Activated CD4-positive, alpha-beta memory T cell treated with anti-CD3 and anti-CD28 coated beads, Interleukin-2, amount 10 ng/mL, durations not matched to agents 7 days and 5 days (primary cell): Measurements from ENCODE around the gene SLC6A8. TPM values are rescaled to one million over a fixed set of nuclear protein-coding genes. Genes with fewer than 3 reads are reported as not detected.
"Not testable (repeated sequence)": the region's sequence is repeated elsewhere in the genome, so short reads cannot be mapped to it uniquely, and the experiment has no call there.

Experiments used
- CTCF ChIA-PET: fragments of 350-600 bp; sonication (Branson Sonifier 250); formaldehyde crosslinking; loops from one replicate; lab custom pipeline; 2021; ENCODE audit warnings: antibody characterized with exemption, inconsistent platforms; lab: Charles Lee
- POLR2A ChIA-PET: fragments of 350-600 bp; sonication (Branson Sonifier 250); formaldehyde crosslinking; loops from one replicate; lab custom pipeline; 2021; ENCODE audit warnings: antibody characterized with exemption; lab: Charles Lee
- DNase-seq: peaks from one replicate; pipeline ENCODE4 v3.0.0-alpha.2; 2020
- H3K27ac Mint-ChIP-seq: one replicate; pipeline ENCODE4 v1.8.0; 2021; ENCODE audit warnings: mild to moderate bottlenecking, mixed read lengths
- H3K27me3 Mint-ChIP-seq: one replicate; pipeline ENCODE4 v1.8.0; 2021; ENCODE audit warnings: mixed read lengths
- H3K36me3 Mint-ChIP-seq: one replicate; pipeline ENCODE4 v1.8.0; 2021; ENCODE audit warnings: low read depth, mixed read lengths
- H3K4me1 Mint-ChIP-seq: one replicate; pipeline ENCODE4 v1.8.0; 2021; ENCODE audit warnings: mixed read lengths
- H3K4me3 Mint-ChIP-seq: one replicate; pipeline ENCODE4 v1.8.0; 2021; ENCODE audit warnings: mild to moderate bottlenecking, mixed read lengths
- H3K9me3 Mint-ChIP-seq: one replicate; pipeline ENCODE4 v1.8.0; 2021; ENCODE audit warnings: mixed read lengths
- total RNA-seq, 2 experiments: library from RNA; stranded (reverse); gene quantifications; one replicate each; pipeline ENCODE4 v1.2.3, GENCODE V29; 2021

The SLC6A8 gene
- total RNA-seq, 2 experiments from 2014 or later, result 2.9 to 3.0 TPM

DNA sequence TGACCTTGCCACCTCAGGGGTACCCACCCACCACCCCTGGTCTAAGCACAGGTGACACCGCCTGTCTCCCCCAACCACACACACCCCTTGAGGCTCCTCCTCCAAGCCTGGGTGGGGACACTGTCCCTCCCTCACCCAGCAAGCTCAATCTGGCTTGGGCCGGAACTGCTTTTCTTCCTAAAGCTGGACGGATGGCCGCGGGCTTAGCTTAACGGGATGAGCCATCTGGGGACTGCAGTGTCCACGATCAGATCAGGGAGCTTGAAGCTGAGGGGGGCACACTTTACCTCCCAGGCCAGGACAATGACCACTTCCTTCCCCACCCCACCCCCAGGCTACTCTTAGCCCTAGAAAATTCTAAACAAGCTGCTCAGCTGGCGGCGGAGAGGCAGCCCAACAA is 1.0 kb upstream of the SLC6A8 start:
- no peak for DNase-seq
- no peaks in the 10 kb centered on the region for H3K36me3 Mint-ChIP-seq
- H3K9me3 Mint-ChIP-seq, result no peaks in the 10 kb centered on the region
- no peak overlapping the region for H3K27ac Mint-ChIP-seq
- POLR2A ChIA-PET, result no interaction called here
- H3K4me1 Mint-ChIP-seq, result no peaks in the 10 kb centered on the region
- H3K4me3 Mint-ChIP-seq, result no peak overlapping the region
- peaks cover 9% of the 10 kb centered on the region for H3K27me3 Mint-ChIP-seq
- CTCF ChIA-PET, result interaction anchor here (1.0 kb wide), 1 partner anchor 18 kb away, joined by 4 read pairs; no protein-coding TSS in a partner anchor

DNA sequence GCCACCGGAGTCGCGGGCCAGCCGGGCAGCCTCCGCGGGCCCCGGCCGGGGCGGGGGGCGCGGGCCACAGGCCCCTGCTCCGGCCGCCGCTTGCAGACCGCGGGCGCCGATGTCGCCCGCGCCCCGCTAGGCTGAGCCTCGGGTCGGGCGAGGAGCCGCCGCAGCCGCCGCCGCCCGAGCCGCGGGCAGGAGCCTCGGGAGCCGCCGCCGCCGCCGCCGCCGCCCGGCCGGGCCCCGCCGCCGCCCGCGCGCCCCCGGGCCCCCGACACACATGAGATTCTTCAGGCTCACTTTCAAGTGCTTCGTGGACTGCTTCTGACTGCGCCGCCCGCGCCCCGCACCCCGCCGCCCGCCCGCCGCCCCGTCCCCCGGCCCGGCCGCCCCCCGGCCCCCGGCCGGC is 345 bp downstream of the SLC6A8 start:
- no peak for DNase-seq

GRCh38 chrX:153688506-153688905 is 780 bp downstream of the SLC6A8 start:
- CTCF ChIA-PET, result no interaction called here
- Mint-ChIP-seq H3K4me3 (no peak overlapping the region), H3K27ac (no peak overlapping the region), H3K9me3 (no peaks in the 10 kb centered on the region), H3K4me1 (no peaks in the 10 kb centered on the region), H3K36me3 (no peaks in the 10 kb centered on the region), H3K27me3 (peaks cover 9% of the 10 kb centered on the region)
- POLR2A ChIA-PET, result no interaction called here
- DNase-seq, result no peak

More for the DNA sequence above, 345 bp downstream of the SLC6A8 start:
- POLR2A ChIA-PET, result no interaction called here
- Mint-ChIP-seq H3K4me1 (no peaks in the 10 kb centered on the region), H3K4me3 (no peak overlapping the region), H3K27ac (no peak overlapping the region), H3K9me3 (no peaks in the 10 kb centered on the region), H3K36me3 (no peaks in the 10 kb centered on the region), H3K27me3 (peaks cover 9% of the 10 kb centered on the region)
- CTCF ChIA-PET, result no interaction called here

DNA sequence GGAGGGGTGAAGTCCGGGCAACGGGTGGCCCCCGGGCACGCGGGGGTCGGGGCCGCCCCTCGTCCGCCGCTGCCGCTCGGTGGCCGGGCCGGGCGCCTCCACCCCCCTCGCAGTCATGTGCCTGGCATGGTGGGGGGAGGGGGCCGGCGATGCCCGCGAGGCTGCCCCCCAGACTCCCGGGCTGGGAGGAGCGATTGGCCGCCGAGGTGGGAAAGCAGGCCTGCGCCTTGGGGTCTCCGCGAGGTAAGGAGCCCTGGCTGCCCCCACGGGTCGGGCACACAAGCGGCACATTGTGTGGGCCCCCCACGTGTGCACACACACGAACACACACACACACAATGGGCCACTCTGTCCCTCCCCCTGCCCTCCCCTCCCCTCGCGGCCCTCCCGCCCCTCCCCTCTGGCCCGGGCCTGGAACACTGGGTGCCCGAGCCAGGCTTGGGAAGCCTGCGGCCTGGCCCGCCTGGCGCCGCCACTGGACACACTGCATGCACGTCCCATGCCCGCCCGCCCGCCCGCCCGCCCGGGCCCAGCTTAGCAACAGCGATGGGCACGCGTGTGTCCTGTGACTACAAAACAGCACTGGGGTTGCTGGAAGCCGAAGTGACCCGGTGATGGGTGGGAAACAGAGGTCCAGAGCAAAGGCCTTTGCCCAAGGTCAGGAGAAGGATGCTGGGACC is 1.3 kb downstream of the SLC6A8 start:
- ChIA-PET CTCF (no interaction called here), POLR2A (no interaction called here)
- Mint-ChIP-seq H3K4me1 (no peaks in the 10 kb centered on the region), H3K9me3 (no peaks in the 10 kb centered on the region), H3K36me3 (no peaks in the 10 kb centered on the region), H3K4me3 (no peak overlapping the region), H3K27ac (no peak overlapping the region), H3K27me3 (peaks cover 6% of the 10 kb centered on the region)
- DNase-seq, result no peak

GRCh38 chrX:153689654-153690465 is 2.1 kb downstream of the SLC6A8 start:
- Mint-ChIP-seq H3K9me3 (no peaks in the 10 kb centered on the region), H3K36me3 (no peaks in the 10 kb centered on the region), H3K4me3 (no peak overlapping the region), H3K27ac (no peak overlapping the region), H3K4me1 (no peaks in the 10 kb centered on the region), H3K27me3 (peaks cover 6% of the 10 kb centered on the region)
- POLR2A ChIA-PET, result no interaction called here
- CTCF ChIA-PET, result no interaction called here
- DNase-seq, result no peak

DNA sequence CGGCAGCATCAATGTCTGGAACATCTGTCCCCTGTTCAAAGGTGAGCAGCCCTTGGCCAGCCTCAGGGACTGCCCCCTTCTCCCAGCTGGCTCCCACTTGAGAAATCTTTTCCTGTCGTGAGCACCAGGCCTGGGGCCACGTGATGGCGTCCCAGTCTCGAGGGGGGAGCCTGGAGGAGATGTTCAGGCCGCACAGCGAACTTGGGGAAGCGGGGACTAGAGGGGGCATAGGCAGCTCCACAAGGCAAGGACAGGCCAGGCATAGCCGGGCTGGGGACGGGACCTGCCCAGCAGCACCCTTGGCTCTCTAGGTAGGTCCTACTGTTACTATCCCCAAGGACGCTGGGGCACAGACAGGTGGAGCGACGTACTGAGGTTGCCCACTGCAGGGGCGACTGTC is 2.7 kb downstream of the SLC6A8 start:
- POLR2A ChIA-PET, result no interaction called here
- H3K4me1 Mint-ChIP-seq, result no peaks in the 10 kb centered on the region
- H3K27me3 Mint-ChIP-seq, result peaks cover 6% of the 10 kb centered on the region
- H3K36me3 Mint-ChIP-seq, result no peaks in the 10 kb centered on the region
- H3K9me3 Mint-ChIP-seq, result no peaks in the 10 kb centered on the region
- CTCF ChIA-PET, result no interaction called here
- no peak for DNase-seq
- no peak overlapping the region for H3K27ac Mint-ChIP-seq
- no peak overlapping the region for H3K4me3 Mint-ChIP-seq

GRCh38 chrX:153691032-153691827 is 3.5 kb downstream of the SLC6A8 start:
- H3K27me3 Mint-ChIP-seq, H3K4me1 Mint-ChIP-seq, CTCF ChIA-PET, H3K4me3 Mint-ChIP-seq, H3K9me3 Mint-ChIP-seq, POLR2A ChIA-PET, H3K27ac Mint-ChIP-seq, DNase-seq, H3K36me3 Mint-ChIP-seq: not testable (repeated sequence)

GRCh38 chrX:153692003-153692402 is 4.3 kb downstream of the SLC6A8 start:
- H3K4me3 Mint-ChIP-seq, result no peak overlapping the region
- POLR2A ChIA-PET, result no interaction called here
- H3K4me1 Mint-ChIP-seq, result no peaks in the 10 kb centered on the region
- no peak for DNase-seq
- peaks cover 2% of the 10 kb centered on the region for H3K36me3 Mint-ChIP-seq
- H3K27ac Mint-ChIP-seq, result no peak overlapping the region
- no peaks in the 10 kb centered on the region for H3K9me3 Mint-ChIP-seq
- H3K27me3 Mint-ChIP-seq, result no peaks in the 10 kb centered on the region
- CTCF ChIA-PET, result no interaction called here

- CTCF ChIA-PET, result no interaction called here
- Mint-ChIP-seq H3K9me3 (no peaks in the 10 kb centered on the region), H3K27me3 (no peaks in the 10 kb centered on the region), H3K4me1 (no peaks in the 10 kb centered on the region), H3K36me3 (peaks cover 9% of the 10 kb centered on the region), H3K27ac (no peak overlapping the region), H3K4me3 (no peak overlapping the region)
- POLR2A ChIA-PET, result no interaction called here
- DNase-seq, result no peak
Observed at GRCh38 chrX:153692611-153693156, 5.0 kb downstream of the SLC6A8 start.

DNA sequence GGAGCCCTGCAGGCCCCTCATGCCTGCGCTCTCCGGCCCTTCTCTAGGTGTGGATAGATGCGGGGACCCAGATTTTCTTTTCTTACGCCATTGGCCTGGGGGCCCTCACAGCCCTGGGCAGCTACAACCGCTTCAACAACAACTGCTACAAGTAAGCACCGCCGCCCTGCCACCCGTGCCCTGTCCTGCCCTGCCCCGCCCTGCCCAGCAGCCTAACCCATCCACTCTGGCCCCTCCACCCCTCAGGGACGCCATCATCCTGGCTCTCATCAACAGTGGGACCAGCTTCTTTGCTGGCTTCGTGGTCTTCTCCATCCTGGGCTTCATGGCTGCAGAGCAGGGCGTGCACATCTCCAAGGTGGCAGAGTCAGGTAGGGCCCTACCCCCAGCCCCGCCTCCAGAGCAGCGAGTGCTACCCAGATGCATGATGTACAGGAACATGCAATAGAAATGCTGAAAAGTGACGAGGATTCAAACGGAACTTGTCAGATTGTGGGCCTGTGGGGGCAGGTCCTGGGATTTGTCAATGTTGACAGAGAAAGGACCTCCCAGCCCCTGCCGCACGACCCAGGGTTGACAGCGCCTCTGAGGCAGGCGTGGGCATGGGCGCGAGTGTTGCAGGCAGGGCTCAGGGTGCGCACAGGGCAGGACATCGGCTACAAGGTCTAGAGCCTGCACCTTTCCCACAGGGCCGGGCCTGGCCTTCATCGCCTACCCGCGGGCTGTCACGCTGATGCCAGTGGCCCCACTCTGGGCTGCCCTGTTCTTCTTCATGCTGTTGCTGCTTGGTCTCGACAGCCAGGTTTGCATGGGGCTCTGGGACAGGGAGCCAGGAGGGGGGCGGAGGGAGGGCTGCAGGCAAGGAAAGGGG is 5.7 kb downstream of the SLC6A8 start:
- Mint-ChIP-seq H3K4me1 (no peaks in the 10 kb centered on the region), H3K27me3 (no peaks in the 10 kb centered on the region), H3K36me3 (peaks cover 10% of the 10 kb centered on the region), H3K9me3 (no peaks in the 10 kb centered on the region), H3K27ac (no peak overlapping the region), H3K4me3 (no peak overlapping the region)
- POLR2A ChIA-PET, result no interaction called here
- CTCF ChIA-PET, result no interaction called here
- DNase-seq, result no peak

GRCh38 chrX:153694256-153694655 is 6.5 kb downstream of the SLC6A8 start:
- H3K27ac Mint-ChIP-seq, DNase-seq, H3K4me1 Mint-ChIP-seq, CTCF ChIA-PET, H3K4me3 Mint-ChIP-seq, H3K9me3 Mint-ChIP-seq, H3K27me3 Mint-ChIP-seq, POLR2A ChIA-PET: not testable (repeated sequence)
- peaks cover 14% of the 10 kb centered on the region for H3K36me3 Mint-ChIP-seq

GRCh38 chrX:153694687-153695270 is 7.1 kb downstream of the SLC6A8 start:
- Mint-ChIP-seq H3K36me3 (peaks cover 14% of the 10 kb centered on the region), H3K27ac (no peak overlapping the region), H3K9me3 (no peaks in the 10 kb centered on the region), H3K27me3 (no peaks in the 10 kb centered on the region), H3K4me1 (no peaks in the 10 kb centered on the region), H3K4me3 (no peak overlapping the region)
- ChIA-PET POLR2A (no interaction called here), CTCF (no interaction called here)
- no peak for DNase-seq
